Dermis microvascular lymphatic vessel endothelial cell (primary cell): ENCODE results near the gene HAPLN2. TPM values are rescaled to one million over a fixed set of nuclear protein-coding genes. Genes with fewer than 3 reads are reported as not detected.
"Not testable (repeated sequence)": the region's sequence is repeated elsewhere in the genome, so short reads cannot be mapped to it uniquely, and the experiment has no call there.

ENCODE experiments used
- DNase-seq, 2 donors: peaks; one replicate each; pipeline versions ENCODE4 v3.0.0 to v3.0.0-alpha.2; 2010; ENCODE audit warnings: low read depth in 2 of 2
- total RNA-seq: library from RNA; depleted of rRNA; stranded (reverse); fragments of >200 nt; gene quantifications from 2 replicates; pipeline ENCODE4 v1.2.1, GENCODE V29; 2014

HAPLN2 gene
- total RNA-seq, 1 donor from 2014 or later, result not detected

DNA sequence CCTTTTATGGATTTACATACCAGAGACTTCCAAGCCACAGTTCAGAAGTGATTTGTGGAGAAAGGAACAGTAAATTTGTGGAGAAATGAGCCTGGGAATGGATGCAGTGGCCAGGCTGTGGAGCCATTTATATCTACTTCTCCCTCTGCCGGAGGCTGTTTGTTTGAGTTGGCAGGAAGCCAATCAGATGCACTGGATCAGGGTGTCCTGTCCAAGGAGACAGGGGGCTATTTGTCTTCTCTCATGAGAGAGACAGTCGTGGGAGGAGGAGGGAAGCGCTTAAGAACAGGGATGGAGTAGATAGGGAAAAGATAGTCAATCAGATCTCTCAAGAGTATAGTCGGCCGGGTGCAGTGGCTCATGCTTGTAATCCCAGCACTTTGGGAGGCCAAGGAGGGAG is 2.8 kb upstream of the HAPLN2 start:
- DNase-seq, result peak in 1 of 2 donors; percentile 63

DNA sequence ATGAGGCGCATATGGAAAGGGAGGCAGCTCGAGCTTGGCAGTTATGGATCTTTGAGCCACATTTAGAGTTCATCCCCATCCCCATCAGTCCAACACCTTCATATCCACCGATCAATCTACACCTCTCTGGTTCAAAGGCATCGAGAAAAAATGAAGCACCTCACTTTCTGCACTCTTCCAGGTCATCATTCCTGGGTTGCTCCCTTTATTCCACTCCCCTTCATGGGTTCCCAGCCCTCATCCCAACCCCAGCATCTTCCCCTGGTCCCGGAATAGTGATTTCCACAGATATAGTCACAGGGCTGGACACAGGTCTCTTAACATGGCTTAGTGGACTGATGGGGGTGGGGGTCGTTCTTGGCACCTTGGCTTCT is 354 bp downstream of the HAPLN2 start:
- no peak for DNase-seq

DNA sequence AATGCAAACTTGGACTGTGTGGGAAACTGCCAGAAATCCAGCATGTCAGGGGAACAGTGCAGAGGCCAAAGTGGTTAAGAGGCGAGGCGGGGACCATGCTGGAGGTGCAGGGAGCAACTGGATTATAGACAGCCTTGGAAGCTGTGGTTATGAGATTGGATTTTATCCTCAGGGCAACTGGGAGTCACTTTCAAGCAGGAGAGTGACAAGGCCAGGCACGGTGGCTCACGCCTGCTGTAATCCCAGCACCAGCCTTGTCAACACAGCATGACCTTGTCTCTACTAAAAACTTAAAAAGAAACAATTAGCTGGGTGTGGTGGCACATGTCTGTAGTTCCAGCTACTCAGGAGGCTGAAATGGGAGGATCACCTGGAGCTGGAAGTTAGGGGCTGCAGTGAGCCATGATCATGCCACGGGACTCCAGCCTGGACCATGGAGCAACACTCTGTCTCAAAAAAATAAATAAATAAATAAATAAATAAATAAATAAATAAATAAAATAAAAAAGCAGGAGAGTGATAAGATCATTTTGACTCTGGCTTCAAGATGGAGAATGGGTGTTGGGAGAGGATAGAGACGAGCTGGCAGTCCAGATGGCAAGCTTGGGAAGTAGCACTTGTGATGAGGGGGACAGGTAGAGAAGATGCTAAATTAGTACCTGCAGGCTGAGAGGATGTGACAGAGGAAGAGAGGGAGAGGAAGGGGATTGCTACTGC is 3.5 kb downstream of the HAPLN2 start:
- no peak for DNase-seq

DNA sequence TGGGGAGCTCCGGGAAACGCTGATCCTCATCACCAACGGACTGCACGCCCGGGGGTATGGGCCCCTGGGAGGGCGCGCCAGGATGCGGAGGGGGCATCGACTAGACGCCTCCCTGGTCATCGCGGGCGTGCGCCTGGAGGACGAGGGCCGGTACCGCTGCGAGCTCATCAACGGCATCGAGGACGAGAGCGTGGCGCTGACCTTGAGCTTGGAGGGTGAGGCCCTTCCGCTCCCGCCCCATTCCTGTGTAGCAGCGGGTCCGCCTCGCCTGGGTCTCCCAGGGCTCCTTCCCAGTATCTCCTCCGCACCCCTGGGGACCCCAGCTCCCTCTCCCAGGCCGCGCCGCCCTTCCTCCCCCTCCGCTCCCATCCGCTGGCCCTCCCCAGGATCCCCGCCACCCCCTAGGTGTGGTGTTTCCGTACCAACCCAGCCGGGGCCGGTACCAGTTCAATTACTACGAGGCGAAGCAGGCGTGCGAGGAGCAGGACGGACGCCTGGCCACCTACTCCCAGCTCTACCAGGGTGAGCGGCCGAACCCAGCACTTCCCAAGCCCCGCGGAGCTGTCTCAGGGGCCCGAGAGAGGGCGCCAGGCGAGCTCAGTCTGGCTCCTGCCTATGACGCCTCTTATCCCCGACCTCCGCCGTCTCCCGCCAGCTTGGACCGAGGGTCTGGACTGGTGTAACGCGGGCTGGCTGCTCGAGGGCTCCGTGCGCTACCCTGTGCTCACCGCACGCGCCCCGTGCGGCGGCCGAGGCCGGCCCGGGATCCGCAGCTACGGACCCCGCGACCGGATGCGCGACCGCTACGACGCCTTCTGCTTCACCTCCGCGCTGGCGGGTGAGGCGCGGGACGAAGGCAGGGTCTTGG is 5.0 kb downstream of the HAPLN2 start:
- DNase-seq, result peak in 1 of 2 donors; percentile 57

DNA sequence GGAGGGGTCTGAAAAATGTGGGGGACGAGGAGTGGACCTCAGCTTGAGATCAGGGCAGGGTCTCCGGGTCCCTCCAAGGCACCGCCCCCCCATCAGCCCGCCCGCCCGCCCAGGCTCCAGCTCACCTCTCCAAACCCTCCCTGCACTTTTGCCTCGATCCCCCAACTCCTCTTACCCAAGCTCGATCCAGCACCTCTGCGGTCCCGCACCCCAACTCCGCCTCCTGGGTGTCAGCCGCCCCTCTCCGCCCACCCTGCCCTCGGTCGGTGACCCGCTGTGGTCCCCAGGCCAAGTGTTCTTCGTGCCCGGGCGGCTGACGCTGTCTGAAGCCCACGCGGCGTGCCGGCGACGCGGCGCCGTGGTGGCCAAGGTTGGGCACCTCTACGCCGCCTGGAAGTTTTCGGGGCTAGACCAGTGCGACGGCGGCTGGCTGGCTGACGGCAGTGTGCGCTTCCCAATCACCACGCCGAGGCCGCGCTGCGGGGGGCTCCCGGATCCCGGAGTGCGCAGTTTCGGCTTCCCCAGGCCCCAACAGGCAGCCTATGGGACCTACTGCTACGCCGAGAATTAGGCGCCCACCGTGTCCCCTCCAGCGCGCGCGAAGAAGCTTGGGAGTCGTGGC is 5.7 kb downstream of the HAPLN2 start:
- no peak for DNase-seq

DNA sequence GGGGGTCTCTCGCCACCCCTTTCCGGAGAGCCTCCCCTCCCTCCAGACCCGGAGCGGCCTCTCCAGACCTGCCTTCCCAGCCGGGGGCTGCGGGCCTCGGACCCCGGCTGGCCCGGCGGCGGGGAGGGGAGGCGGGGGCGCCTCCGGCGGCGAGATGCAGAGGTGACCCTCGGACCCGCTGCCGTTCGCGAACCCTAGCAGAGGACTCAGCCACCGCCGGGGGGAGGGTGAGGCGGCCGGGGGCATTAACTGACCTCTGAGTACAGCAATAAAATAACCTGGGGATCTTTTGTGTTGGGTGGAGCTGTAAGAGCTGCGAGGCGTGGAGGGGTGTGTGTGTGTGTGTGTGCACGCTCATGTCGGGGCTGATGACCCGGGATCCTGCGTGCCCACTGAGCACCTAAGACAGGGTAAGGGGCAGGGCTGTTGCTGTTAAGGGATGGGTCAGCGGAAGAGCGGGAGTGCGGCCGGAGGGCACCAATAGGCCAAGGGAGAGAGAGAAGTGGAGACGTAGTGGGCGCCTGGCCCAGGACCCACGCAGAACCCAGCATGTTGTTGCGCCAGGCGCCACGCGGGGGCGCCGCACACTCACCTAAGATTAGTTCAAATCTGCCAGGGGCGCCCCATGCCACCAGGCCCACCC is 6.3 kb downstream of the HAPLN2 start:
- peak in 1 of 2 donors; percentile 44 for DNase-seq

DNA sequence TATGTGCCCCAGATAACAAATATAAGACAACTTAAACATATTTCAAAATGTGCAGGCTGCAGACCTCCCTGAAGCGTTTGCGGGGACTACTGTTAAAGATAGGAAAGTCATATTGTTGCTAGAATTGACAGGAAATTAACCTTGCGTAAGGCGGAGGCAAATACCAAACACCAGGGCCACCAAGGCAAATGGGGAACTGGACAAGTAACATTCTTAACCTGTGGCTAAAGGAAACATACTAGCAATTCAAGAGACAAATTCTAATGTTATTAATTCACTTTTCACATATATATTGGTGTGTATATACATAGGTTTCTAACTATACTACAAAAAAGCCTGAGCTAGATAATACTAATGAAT is 6.8 kb downstream of the HAPLN2 start:
- no peak for DNase-seq

DNA sequence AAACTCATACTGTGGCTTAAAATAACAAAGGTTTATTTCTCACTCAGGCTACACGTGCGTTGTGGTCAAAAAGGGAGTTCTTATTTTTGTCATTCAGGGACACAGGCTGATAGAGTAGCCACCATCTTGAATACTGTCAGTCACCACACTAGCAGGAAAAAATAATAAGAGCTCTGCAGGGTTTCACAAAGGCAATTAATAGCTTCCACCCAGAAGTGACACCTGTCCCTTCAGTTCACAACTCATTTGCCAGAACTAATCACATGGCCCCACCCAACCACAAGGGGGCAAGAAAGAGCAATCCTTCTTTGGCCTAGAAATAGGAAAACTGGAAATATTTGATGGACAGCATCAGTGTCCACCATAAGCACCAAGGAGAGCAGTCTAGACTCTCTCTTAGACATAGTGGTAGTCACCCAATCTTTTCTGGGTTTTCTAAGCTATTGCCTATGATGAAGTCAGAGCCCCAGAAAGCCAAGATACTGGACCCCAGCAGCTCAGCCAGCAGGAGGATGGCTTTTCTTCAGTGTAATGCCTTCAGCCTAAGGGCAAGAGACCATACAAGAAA is 8.2 kb downstream of the HAPLN2 start:
- DNase-seq, result peak; percentile 54 to 69

DNA sequence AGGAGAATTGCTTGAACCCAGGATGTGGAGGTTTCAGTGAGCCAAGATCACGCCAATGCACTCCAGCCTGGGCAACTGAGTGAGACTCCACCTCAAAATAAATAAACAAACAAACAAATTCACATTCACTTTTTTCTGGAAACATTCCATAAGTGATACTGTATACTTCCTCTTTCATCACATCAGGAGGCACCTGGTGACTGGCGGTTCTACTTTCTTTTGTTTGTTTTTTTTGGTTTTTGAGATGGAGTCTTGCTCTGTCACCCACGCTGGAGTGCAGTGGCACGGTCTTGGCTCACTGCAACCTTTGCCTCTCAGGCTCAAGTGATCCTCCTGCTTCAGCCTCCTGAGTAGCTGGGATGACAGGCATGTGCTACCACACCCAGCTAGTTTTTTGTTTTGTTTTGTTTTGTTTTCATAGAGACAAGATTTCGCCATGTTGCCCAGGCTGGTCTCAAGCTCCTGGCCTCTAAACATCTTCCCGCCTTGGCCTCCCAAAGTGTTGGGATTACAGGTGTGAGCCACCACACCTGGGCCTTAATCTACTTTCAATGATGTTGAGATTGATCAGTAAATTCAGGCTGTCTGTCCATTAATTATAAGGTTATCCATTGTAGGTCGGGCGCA is 10.7 kb downstream of the HAPLN2 start:
- no peak for DNase-seq

DNA sequence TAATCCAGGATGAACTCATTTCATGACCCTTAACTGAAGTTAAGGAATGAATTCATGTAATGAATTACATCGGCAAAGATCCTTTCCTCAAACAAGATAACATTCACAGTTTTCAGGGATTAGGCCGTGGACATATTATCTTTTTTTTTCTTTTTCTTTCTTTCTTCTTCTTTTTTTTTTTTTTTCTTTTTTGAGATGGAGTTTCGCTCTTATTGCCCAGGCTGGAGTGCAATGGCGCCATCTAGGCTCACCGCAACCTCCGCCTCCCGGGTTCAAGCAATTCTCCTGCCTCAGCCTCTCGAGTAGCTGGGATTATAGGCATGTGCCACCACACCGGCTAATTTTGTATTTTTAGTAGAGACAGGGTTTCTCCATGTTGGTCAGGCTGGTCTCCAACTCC is 11.9 kb downstream of the HAPLN2 start:
- not testable (repeated sequence) for DNase-seq

DNA sequence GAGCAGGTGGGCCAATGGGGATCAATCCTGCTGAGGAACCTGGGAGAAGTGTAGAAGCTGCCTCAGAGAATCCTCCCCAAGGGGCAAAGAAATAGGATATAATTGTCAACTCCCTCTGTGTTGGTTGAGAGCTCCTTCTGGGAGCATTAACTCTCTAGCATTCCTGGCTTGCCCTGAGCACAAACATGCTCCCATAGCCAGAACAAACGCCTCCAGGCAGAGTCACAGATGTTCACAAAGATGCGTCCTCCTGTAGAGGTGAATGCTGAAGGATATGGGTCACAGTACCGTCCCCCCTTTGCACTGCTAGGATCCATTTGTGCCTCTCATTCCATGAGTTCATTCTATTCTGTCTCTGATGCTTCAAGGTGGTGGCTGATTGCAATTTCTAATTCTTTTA is 13.1 kb downstream of the HAPLN2 start:
- no peak for DNase-seq

DNA sequence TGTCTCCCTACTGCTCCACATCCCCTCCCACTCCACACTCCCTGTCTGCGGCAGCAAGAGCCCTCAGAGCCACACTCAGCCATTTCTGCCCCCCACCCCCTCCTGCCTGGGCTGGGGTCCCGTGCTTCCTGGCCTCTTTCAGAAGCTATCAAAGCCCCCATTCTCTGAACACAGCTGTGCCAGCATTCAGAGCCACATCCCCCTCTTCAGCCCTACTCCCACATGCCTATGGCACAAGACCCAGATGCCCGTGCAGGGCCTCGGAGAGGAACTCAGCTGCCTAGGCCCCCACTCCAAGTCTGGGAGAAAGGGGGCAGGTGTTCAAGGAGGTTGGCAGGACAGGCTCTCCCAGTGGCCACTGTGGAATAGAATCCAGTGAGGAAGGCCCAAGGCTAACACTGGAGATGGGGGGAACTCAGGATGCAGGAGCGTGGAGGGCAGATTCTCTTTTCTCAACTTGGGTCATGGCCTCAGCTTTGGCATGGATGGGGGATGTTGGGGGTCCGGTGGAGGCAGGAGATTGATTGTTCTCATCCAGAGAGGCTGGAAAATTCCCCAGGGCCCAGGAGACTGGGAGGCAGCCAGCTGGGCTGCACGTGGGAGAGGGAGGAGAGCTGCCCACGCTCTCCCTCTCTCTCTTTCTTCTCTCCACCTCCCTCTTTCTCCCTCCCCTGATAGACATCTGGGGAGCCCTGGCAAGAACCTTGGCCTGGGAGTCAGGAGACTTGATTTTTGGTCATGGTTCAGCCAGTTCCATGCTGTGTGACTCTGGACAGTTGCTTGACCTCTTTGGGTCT is 19.2 kb downstream of the HAPLN2 start:
- no peak for DNase-seq

DNA sequence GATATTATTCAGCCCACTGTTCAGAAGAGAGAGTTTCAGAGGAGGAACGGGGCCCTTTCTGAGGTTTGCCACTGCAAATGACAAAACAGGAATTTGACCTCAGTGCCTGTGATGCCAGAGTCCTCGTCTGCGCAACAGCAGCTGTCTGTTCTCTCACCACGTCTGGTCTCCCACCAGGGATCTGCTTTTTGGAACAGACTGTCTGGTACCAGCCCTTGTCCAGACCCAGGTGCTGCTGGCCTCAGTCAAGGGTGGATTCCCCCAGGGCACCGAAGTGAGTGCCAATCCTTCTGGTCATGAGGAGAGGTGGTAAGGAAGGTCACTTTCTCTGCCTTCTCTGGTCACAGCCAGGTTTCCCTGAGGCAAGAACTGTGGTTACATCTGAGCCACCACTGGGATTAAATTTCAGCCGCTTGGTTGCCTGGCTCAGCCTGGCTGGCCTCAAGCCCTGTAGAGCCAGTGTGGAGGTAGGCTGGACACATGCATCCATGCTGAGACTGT is 20.4 kb downstream of the HAPLN2 start:
- no peak for DNase-seq

DNA sequence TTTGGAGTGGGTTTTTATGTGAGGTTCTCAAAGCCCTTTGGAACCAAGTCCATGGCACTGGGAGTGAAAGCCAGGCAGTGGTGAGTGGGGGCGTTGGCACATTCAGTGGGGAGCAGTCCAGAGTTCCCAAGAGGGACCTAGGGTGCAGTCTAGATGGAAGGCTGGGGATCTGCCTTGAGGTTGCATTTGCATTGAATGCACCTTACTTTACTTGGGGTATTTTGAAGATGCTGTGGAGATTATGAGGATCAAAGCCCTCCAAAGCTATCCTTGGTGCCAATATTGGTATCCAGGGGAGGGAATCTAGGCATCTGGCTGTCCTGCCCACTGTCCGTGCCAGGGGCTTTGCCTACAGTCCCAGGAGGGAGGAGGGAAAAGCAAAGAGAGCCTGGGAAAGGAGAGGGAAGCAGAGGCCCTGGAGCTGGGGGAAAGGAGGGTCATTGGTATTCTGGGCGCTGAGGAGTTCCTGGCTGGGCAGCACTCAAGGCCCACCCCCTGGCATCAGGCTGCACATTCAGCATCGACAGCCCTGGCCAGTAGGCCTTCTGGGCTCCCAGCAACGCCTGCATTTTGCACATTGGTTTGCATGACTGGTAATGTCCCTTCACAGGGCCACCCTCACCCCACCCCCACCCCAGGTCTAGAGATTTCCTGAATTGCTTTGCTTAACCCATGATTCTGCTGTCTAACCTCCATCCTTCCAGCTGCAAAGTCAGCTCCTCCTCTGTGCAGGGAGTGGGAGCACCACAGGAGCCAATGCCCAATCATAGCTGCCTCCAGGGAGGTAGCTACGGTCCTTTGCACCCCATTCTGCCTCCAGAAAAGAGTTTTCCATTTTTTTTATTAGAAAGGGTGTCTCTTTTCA is 21.9 kb downstream of the HAPLN2 start:
- DNase-seq, result no peak

DNA sequence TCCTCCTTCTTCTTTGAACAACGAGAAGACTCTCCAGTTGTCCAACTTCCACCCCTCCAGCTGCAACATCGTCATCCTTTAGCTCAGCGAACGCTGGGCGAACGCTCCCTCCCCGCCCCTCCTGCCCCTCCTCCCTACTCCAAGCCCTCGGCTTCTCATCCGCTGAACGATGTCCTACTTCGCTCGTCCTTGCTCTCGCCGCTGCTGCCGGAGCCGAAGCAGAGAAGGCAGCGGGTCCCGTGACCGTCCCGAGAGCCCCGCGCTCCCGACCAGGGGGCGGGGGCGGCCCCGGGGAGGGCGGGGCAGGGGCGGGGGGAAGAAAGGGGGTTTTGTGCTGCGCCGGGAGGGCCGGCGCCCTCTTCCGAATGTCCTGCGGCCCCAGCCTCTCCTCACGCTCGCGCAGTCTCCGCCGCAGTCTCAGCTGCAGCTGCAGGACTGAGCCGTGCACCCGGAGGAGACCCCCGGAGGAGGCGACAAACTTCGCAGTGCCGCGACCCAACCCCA is 22.6 kb downstream of the HAPLN2 start, which contains the start of gene BCAN:
BCAN (plus strand) TSS at position 357 of the 504 bp plus-strand sequence. CDS start 3,938 bp downstream, outside the sequence.
- DNase-seq, result no peak

DNA sequence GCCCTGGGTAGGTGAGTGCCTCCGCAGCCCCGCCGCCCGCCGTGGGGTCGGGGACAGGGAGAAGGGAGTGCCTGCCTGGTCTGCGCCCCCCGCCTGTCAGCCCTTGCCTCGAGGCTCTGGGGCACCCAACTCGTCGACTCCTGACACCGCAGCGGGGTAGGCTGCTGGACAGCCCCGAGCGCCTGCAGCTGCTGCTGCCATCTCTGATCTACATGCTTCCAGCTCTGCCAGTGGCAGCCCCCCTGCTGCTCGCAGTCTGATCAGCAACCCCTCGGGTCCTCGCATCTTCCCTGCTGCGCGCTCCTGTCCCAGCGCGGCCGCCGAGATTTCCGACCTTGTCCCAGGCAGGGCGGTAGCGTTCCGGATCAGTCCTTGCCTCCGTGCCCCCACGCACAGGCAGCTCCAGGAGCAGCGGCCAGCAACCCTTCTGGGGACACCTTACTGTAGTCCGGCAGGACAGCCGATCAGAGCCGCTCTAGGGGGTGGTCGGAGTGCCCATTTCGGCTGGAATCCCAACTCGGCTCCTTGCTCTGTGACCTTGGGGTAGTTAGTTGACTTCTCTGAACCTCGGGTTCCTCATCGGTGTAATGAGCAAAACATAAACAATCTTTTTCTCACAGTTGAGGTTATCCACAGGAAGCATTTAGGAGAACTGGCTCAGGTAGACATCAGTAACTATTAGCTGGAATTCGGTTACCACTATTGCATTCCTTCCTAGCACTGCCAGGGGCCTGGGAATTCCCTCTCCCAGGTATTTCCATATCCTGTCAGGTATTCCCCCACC is 23.2 kb downstream of the HAPLN2 start:
- no peak for DNase-seq

DNA sequence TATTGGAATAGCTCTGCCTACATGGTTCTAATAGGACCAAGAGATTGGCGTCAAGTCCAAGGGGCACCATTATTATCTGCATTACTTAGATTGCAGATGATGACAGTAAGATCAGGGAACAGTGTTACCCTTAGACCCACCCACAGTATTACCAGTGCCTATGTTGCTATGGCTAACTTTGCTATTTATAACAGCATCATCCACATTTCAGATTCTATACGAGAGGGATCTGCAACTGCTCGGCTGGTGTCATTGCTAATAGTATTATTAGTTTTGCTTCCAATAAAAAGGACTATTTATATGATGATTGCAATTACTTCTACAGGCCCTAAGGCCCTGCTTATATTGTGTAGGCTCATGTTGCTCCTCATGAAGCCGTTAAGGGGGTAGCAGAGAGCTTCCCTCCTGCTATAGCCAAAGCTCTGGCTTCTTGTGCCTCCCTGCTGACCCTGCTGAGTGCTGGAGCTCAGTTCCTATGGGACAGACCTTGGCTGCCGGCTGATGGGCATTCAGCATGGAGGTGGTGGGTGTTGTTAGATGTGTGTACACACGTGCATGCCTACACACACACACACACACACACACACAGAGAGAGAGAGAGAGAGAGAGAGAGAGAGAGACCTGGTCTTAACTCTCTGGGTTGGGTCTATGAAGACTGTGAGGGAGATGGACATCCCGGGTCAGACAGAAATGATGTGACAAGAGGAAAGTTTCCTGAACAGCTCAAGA is 24.0 kb downstream of the HAPLN2 start:
- DNase-seq, result no peak

DNA sequence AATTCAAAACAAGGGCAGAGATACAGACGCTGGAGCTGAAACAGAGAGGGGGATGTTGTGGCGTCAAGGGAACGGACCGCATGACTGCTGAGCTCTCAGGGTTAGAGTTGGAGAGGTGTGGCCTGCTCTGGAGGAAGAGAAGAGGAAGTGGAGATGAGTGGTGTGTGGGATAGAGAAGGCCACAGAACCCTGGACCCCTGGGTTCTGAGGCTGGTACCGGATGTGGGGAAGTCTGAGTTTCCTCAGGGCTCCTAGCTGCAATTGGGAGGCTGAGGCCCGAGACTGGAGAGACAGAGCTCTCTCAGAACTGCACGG is 24.5 kb downstream of the HAPLN2 start:
- DNase-seq, result no peak
